SU-DHL-6 (cell line): ENCODE measurements around the gene MAP2K6.

Experiments used
- H2AFZ ChIP-seq: fragments of 200-600 bp; sonication (generic); 2 replicates; pipeline ENCODE4 v1.6.1; 2014; ENCODE audit warnings: low read depth, mild to moderate bottlenecking, moderate library complexity, mixed read lengths, antibody characterized with exemption, low read length; ENCODE audit not compliant: severe bottlenecking
- H3F3A ChIP-seq: fragments of 200-600 bp; shearing (Covaris generic); 2 replicates; pipeline ENCODE4 v1.6.0; 2016; ENCODE audit warnings: antibody characterized with exemption, mild to moderate bottlenecking; ENCODE audit not compliant: insufficient read depth
- H3K27ac ChIP-seq: fragments of 200-600 bp; sonication (generic); 2 replicates; pipeline ENCODE4 v1.5.1; 2016; ENCODE audit warnings: low read depth, mild to moderate bottlenecking, low read length, moderate library complexity, mixed read lengths
- H3K27me3 ChIP-seq: fragments of 200-600 bp; sonication (generic), shearing (Covaris generic); 2 replicates; pipeline ENCODE4 v1.6.0; 2014; ENCODE audit warnings: mild to moderate bottlenecking, low read length
- H3K36me3 ChIP-seq: fragments of 200-600 bp; sonication (generic); 2 replicates; pipeline ENCODE4 v1.6.1; 2014; ENCODE audit warnings: mild to moderate bottlenecking, low read length, mixed read lengths
- H3K4me2 ChIP-seq: fragments of 300-600, 200-600 bp; shearing (Covaris generic), sonication (generic); 2 replicates; pipeline ENCODE4 v1.6.0; 2014; ENCODE audit warnings: low read length, low read depth, mild to moderate bottlenecking; ENCODE audit not compliant: poor library complexity, severe bottlenecking
- H3K4me3 ChIP-seq: fragments of 200-600 bp; sonication (generic); 2 replicates; pipeline ENCODE4 v1.5.1; 2014; ENCODE audit warnings: antibody characterized with exemption, low read length, mild to moderate bottlenecking, mixed read lengths; ENCODE audit not compliant: insufficient read depth, poor library complexity, severe bottlenecking
- H3K79me2 ChIP-seq: fragments of 200-600 bp; sonication (generic); 2 replicates; pipeline ENCODE4 v1.6.1; 2014; ENCODE audit warnings: mild to moderate bottlenecking, low read length, moderate library complexity; ENCODE audit not compliant: insufficient read depth
- H3K9ac ChIP-seq: fragments of 200-600 bp; sonication (generic); 2 replicates; pipeline ENCODE4 v1.7.0; 2014; ENCODE audit warnings: mild to moderate bottlenecking, low read length
- H3K9me2 ChIP-seq: fragments of 200-600 bp; sonication (generic); replicated peaks from 2 replicates; pipeline ENCODE4 v1.6.1; 2014; ENCODE audit warnings: low read length; ENCODE audit not compliant: insufficient read depth
- H3K9me3 ChIP-seq: fragments of 200-600 bp; sonication (generic); 2 replicates; pipeline ENCODE4 v1.6.1; 2014; ENCODE audit warnings: low read length, mixed read lengths; ENCODE audit not compliant: insufficient read depth
- H4K20me1 ChIP-seq: fragments of 200-600 bp; sonication (generic); 2 replicates; pipeline ENCODE4 v1.6.1; 2014; ENCODE audit warnings: low read depth, mild to moderate bottlenecking, antibody characterized with exemption, low read length, moderate library complexity, mixed read lengths
- CTCF ChIP-seq: fragments of 200-600 bp; sonication (generic); IDR thresholded peaks from one replicate; pipeline ENCODE4 v1.5.1; 2017; ENCODE audit warnings: antibody characterized with exemption, mild to moderate bottlenecking, low read length, moderate library complexity; ENCODE audit not compliant: insufficient read depth, poor library complexity, severe bottlenecking
- EZH2phosphoT487 ChIP-seq: fragments of 200-600 bp; sonication (generic), shearing (Covaris generic); conservative IDR thresholded peaks from 2 replicates; pipeline ENCODE4 v1.6.1; 2018; ENCODE audit warnings: mild to moderate bottlenecking, antibody characterized with exemption, low read length, moderate library complexity, mixed read lengths

The MAP2K6 gene

DNA sequence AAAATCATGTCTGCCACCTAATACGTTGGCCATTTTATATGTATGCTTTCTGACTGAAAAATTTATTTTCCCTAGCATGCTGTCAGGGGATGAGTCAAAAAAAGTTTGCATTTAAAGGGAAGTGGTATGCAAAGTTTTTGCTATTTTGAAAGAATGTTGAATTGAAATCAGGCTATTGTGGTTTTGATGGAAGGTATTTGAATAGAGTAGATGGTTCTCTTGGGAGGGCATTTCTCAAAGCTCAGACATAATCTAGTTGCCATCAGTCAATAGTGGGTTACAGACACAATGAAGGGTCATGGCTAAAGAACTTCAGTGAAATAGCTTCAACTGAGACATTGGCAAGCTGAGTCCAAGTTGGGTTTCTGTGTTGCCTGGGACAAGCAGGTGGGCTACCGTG, 102.4 kb downstream of the MAP2K6 start:
- TF ChIP-seq EZH2phosphoT487 (no peak), CTCF (no peak)
- no peaks in the 10 kb centered on the region for H3K9me2 ChIP-seq
- peak overlapping the region; percentile 64 for H3K4me2 ChIP-seq
- no peaks in the 10 kb centered on the region for H3K27me3 ChIP-seq
- no peaks in the 10 kb centered on the region for H3K9me3 ChIP-seq
- no peak overlapping the region for H2AFZ ChIP-seq
- no peaks in the 10 kb centered on the region for H3F3A ChIP-seq
- H3K36me3 ChIP-seq, result no peaks in the 10 kb centered on the region; the same call in 1 of the 2 replicates
- no peaks in the 10 kb centered on the region for H4K20me1 ChIP-seq
- no peaks in the 10 kb centered on the region for H3K79me2 ChIP-seq
- H3K4me3 ChIP-seq, result peak overlapping the region; percentile 32
- no peak overlapping the region; the same call in 1 of the 2 replicates for H3K9ac ChIP-seq
- peak overlapping the region; percentile 65 for H3K27ac ChIP-seq

- Histone ChIP-seq H3K27me3 (no peaks in the 10 kb centered on the region), H3K4me2 (no peak overlapping the region), H3K9ac (no peak overlapping the region), H2AFZ (no peak overlapping the region), H4K20me1 (no peaks in the 10 kb centered on the region), H3F3A (no peaks in the 10 kb centered on the region), H3K9me2 (no peaks in the 10 kb centered on the region), H3K4me3 (no peak overlapping the region), H3K9me3 (no peaks in the 10 kb centered on the region), H3K27ac (no peak overlapping the region), H3K79me2 (no peaks in the 10 kb centered on the region), H3K36me3 (no peaks in the 10 kb centered on the region; the same call in 1 of the 2 replicates)
- TF ChIP-seq EZH2phosphoT487, result no peak
- no peak for TF ChIP-seq CTCF
Observed at GRCh38 chr17:69518951-69519350, 104.5 kb downstream of the MAP2K6 start.

- Histone ChIP-seq H3K27ac (no peak overlapping the region), H3K9ac (no peak overlapping the region), H3K4me3 (no peak overlapping the region), H3K4me2 (peak overlapping the region; percentile 19), H2AFZ (peak overlapping the region; percentile 3), H3K9me3 (no peaks in the 10 kb centered on the region), H3K79me2 (no peaks in the 10 kb centered on the region), H3K9me2 (no peaks in the 10 kb centered on the region), H3K27me3 (no peaks in the 10 kb centered on the region), H4K20me1 (no peaks in the 10 kb centered on the region), H3K36me3 (no peaks in the 10 kb centered on the region; the same call in 1 of the 2 replicates), H3F3A (no peaks in the 10 kb centered on the region; the same call in 1 of the 2 replicates)
- peak; percentile 58 for TF ChIP-seq CTCF
- no peak for TF ChIP-seq EZH2phosphoT487
Observed at GRCh38 chr17:69523244-69523861, 108.9 kb downstream of the MAP2K6 start.
